ENCODE results near the gene TMED4.

Gene TMED4

GRCh38 chr7:44608916-44609648 is 27.1 kb upstream of the TMED4 start:
- H3K4me3 ChIP-seq (replicated peaks; ENCODE audit: low read depth, low read length), result no peak overlapping the region
- no peak for DNase-seq (ENCODE audit: extremely low read depth, low read depth)
- TF ChIP-seq CTCF (IDR thresholded peaks at IDR 0.05; ENCODE audit: low read depth, low read length, missing control alignments), result no peak

- H3K4me3 ChIP-seq (replicated peaks; ENCODE audit: low read depth, low read length), result peak overlapping the region; percentile 80
- TF ChIP-seq CTCF (IDR thresholded peaks at IDR 0.05; ENCODE audit: low read depth, low read length, missing control alignments), result no peak
- no peak for DNase-seq (ENCODE audit: extremely low read depth, low read depth)
Observed at GRCh38 chr7:44607141-44608068, 25.4 kb upstream of the TMED4 start.

- TF ChIP-seq CTCF (IDR thresholded peaks at IDR 0.05; ENCODE audit: low read depth, low read length, missing control alignments), result no peak
- DNase-seq (ENCODE audit: extremely low read depth, low read depth), result peak; percentile 95
- H3K4me3 ChIP-seq (replicated peaks; ENCODE audit: low read depth, low read length), result peak within 1 kb of the TSS; percentile 80
Observed at GRCh38 chr7:44606341-44607140, 24.5 kb upstream of the TMED4 start, which contains the start of gene OGDH. OGDH (plus strand) TSS chr7:44606627; CDS start chr7:44624344, 17,717 bp downstream.

GRCh38 chr7:44604941-44605340 is 22.9 kb upstream of the TMED4 start:
- no peak for TF ChIP-seq CTCF (IDR thresholded peaks at IDR 0.05; ENCODE audit: low read depth, low read length, missing control alignments)
- no peak for DNase-seq (ENCODE audit: extremely low read depth, low read depth)
- H3K4me3 ChIP-seq (replicated peaks; ENCODE audit: low read depth, low read length), result no peak overlapping the region

- DNase-seq (ENCODE audit: extremely low read depth, low read depth), result no peak
- H3K4me3 ChIP-seq (replicated peaks; ENCODE audit: low read depth, low read length), result no peak overlapping the region
- TF ChIP-seq CTCF (IDR thresholded peaks at IDR 0.05; ENCODE audit: low read depth, low read length, missing control alignments), result no peak
Observed at GRCh38 chr7:44603193-44603592, 21.2 kb upstream of the TMED4 start.

- DNase-seq (ENCODE audit: extremely low read depth, low read depth), result no peak
- TF ChIP-seq CTCF (IDR thresholded peaks at IDR 0.05; ENCODE audit: low read depth, low read length, missing control alignments), result no peak
Observed at GRCh38 chr7:44602576-44602910, 20.5 kb upstream of the TMED4 start.

More at GRCh38 chr7:44602576-44602910, 20.5 kb upstream of the TMED4 start:
- no peak overlapping the region for H3K4me3 ChIP-seq (replicated peaks; ENCODE audit: low read depth, low read length)

Measured in HFF-Myc (cell line).